HepG2 (cell line): ENCODE measurements around the gene PPP1R18.

Experiments used
- FOXP1 ChIP-seq, 2 experiments: fragments of 450-650 bp in 1 of 2; IDR thresholded peaks; 2 replicates each; pipeline ENCODE4 v1.6.1; 2017 to 2018; ENCODE audit warnings: antibody characterized with exemption in 1 of 2
- RXRA ChIP-seq: sonication (generic); formaldehyde crosslinking; IDR thresholded peaks from 2 replicates; pipeline ENCODE4 v1.5.1; 2020; ENCODE audit warnings: missing genetic modification reagents

DNA sequence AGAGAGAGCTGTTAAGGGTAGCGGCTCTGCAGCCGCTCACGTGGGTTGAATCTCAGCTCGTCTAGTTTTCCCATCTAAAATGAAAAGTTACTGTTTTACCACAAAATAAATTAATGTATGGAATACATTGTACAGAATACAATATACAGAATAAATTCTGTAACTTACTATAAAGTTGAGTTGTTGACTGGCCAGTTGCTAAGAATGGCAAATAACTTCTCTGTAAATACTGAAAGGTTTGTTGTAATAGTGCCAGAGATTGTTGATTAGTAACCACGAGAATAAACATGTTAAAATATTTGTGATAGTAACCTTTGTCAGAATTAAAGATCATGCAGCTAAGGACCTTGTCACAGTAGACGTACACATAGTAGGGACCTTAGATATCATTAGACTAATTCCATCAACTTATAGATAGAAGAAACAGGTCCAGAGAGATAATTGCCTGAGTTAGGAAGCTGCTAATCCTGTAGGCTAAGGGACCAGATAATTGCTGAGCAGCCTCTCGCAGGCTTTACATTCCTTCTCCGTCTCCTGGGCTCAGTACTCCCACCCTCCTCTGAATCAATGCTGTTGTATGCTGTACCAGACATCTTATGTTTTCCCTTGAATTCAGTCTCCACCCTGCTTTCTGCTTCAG is 4.9 kb upstream of the PPP1R18 start:
- TF ChIP-seq RXRA (CRISPR knock-in tag) (no peak), FOXP1 (IDR thresholded peaks at IDR 0.05) (no peak), FOXP1 (CRISPR knock-in tag; IDR thresholded peaks at IDR 0.05) (no peak)
